Karpas-422 (cell line): ENCODE results near the gene CLHC1. TPM values are rescaled to one million over a fixed set of nuclear protein-coding genes. Genes with fewer than 3 reads are reported as not detected.
A peak's percentile ranks its signal among the peaks of the same experiment; 100 is the strongest.

Experiments used
- DNase-seq: peaks from one replicate; pipeline ENCODE4 v3.0.0-alpha.2; 2015
- H2AFZ ChIP-seq: fragments of 200-600 bp; sonication (generic); 2 replicates; pipeline ENCODE4 v1.6.1; 2014; ENCODE audit warnings: antibody characterized with exemption, low read length, mixed read lengths
- H3K27ac ChIP-seq: fragments of 200-600 bp; sonication (generic); 2 replicates; pipeline ENCODE4 v1.5.1; 2014; ENCODE audit warnings: mild to moderate bottlenecking, low read length, moderate library complexity
- H3K27me3 ChIP-seq: fragments of 200-600 bp; sonication (generic); 2 replicates; pipeline ENCODE4 v1.6.1; 2014; ENCODE audit warnings: low read length, mixed read lengths
- H3K36me3 ChIP-seq: fragments of 200-600 bp; sonication (generic); 2 replicates; pipeline ENCODE4 v1.6.1; 2014; ENCODE audit warnings: low read length, mixed read lengths; ENCODE audit not compliant: insufficient read depth
- H3K4me1 ChIP-seq: fragments of 200-600 bp; sonication (generic); 2 replicates; pipeline ENCODE4 v1.6.1; 2014; ENCODE audit warnings: mild to moderate bottlenecking, low read length, mixed read lengths
- H3K4me2 ChIP-seq: fragments of 200-600 bp; sonication (generic); 2 replicates; pipeline ENCODE4 v1.6.1; 2014; ENCODE audit warnings: low read length, low read depth, mild to moderate bottlenecking; ENCODE audit not compliant: poor library complexity, severe bottlenecking
- H3K4me3 ChIP-seq: fragments of 200-600 bp; sonication (generic); 2 replicates; pipeline ENCODE4 v1.5.1; 2014; ENCODE audit warnings: mild to moderate bottlenecking, antibody characterized with exemption, low read length, mixed read lengths
- H3K79me2 ChIP-seq: fragments of 200-600 bp; sonication (generic); 2 replicates; pipeline ENCODE4 v1.6.1; 2014; ENCODE audit warnings: mild to moderate bottlenecking, low read length, mixed read lengths
- H3K9ac ChIP-seq: fragments of 200-600 bp; sonication (generic); 2 replicates; pipeline ENCODE4 v1.6.0; 2014; ENCODE audit warnings: low read length
- H3K9me2 ChIP-seq: fragments of 200-600 bp; sonication (generic), shearing (Covaris generic); replicated peaks from 2 replicates; pipeline ENCODE4 v1.6.0; 2014; ENCODE audit warnings: mild to moderate bottlenecking, low read length, moderate library complexity; ENCODE audit not compliant: insufficient read depth
- H3K9me3 ChIP-seq: fragments of 300-700, 200-600 bp; sonication (generic); 2 replicates; pipeline ENCODE4 v1.6.1; 2014; ENCODE audit warnings: low read length, mixed read lengths
- H4K20me1 ChIP-seq: fragments of 200-600 bp; sonication (generic); 2 replicates; pipeline ENCODE4 v1.6.1; 2014; ENCODE audit warnings: mild to moderate bottlenecking, antibody characterized with exemption, low read length, low read depth; ENCODE audit not compliant: insufficient read depth
- total RNA-seq: library from RNA; depleted of rRNA; stranded (reverse); fragments of >200 nt; shearing (Covaris generic); gene quantifications from 2 replicates; pipeline ENCODE4 v1.2.3, GENCODE V29; 2014; ENCODE audit warnings: low replicate concordance

CLHC1 gene
- total RNA-seq, 1 experiment from 2014 or later = 12.1 TPM

DNA sequence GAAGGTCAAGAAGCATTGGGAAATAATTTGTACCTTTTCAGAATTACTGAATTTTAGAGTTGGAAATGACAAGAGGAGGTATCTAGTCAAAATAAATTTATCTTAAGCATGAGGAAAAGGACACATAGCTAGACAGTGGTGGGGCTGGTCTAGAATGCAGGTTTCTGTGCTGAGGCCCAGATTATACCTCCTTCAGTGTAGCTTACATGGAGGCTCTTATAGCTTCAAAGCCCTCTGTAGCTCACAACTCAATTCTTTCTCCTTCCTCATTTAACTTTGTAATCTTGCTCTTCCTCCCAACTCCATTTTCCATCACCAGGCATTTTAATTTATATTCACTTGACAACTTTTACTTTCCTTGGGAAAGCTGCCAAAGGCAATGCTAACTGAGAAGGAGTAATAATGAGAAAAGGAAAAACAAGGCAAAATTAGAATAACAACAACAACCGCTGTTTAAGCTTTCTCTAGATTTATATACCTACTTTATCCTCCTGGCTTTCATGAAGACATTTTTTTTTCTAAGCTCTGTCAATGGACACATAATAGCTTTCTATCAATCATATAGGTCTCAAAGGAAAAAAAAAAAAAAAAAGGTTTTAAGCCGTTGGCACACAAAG is 58.5 kb downstream of the CLHC1 start:
- Histone ChIP-seq H3K4me2 (peak overlapping the region; percentile 54), H2AFZ (peak overlapping the region; percentile 69), H3K4me1 (peaks cover 34% of the 10 kb centered on the region), H3K79me2 (no peaks in the 10 kb centered on the region), H4K20me1 (no peaks in the 10 kb centered on the region), H3K4me3 (no peak overlapping the region), H3K36me3 (no peaks in the 10 kb centered on the region), H3K9ac (no peak overlapping the region), H3K9me3 (no peaks in the 10 kb centered on the region), H3K27ac (no peak overlapping the region; the same call in 1 of the 2 replicates), H3K9me2 (no peaks in the 10 kb centered on the region), H3K27me3 (no peaks in the 10 kb centered on the region)
- DNase-seq = no peak

DNA sequence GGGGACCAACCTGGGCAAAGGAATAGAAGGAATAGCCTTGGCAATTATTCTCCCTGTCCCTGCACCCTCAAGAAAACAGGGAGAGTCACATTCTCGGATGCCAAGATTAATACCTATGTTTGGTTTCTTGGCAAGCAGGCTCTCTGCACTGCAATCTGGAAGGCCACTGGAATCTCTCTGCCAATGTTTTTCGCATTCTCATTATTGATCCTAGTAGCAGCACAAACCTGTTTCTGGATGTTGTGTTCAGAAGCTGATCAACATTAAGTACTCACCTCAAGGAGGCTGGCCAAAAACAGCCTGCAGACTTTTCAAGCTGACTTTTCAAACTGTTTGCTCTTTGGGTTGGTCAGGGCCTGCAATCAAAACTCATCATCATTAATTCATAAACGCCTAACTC is 62.2 kb downstream of the CLHC1 start:
- Histone ChIP-seq H3K36me3 (no peaks in the 10 kb centered on the region), H3K4me2 (no peak overlapping the region), H4K20me1 (no peaks in the 10 kb centered on the region), H3K9ac (no peak overlapping the region), H3K4me1 (peaks cover 23% of the 10 kb centered on the region), H3K27ac (no peak overlapping the region), H3K27me3 (no peaks in the 10 kb centered on the region), H3K4me3 (no peak overlapping the region), H3K9me3 (no peaks in the 10 kb centered on the region), H3K79me2 (no peaks in the 10 kb centered on the region), H3K9me2 (no peaks in the 10 kb centered on the region), H2AFZ (no peak overlapping the region)
- DNase-seq = no peak

DNA sequence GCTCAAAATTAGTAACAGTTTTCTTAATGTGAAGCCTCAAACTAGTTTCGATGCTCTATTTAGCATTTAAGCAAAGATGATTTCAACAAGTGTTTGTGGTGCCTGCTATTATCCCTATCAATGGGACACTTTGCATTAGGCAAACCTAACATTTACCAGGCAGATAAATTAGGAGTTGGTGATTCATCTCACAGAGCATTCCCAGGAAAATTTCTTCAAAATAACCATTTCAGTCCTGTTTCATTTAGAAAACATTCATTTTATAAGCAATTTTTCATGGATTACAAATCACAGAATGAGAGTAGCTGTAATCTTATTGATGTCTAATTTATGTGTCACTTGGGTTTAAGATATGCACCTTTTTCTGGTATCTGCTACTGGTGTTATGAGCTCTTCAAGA is 62.7 kb downstream of the CLHC1 start:
- H3K4me2 ChIP-seq = no peak overlapping the region
- peaks cover 21% of the 10 kb centered on the region for H3K4me1 ChIP-seq
- no peaks in the 10 kb centered on the region for H3K9me3 ChIP-seq
- no peaks in the 10 kb centered on the region for H3K36me3 ChIP-seq
- H3K27me3 ChIP-seq = no peaks in the 10 kb centered on the region
- no peaks in the 10 kb centered on the region for H3K79me2 ChIP-seq
- H3K4me3 ChIP-seq = no peak overlapping the region
- no peak for DNase-seq
- H2AFZ ChIP-seq = no peak overlapping the region
- no peak overlapping the region for H3K27ac ChIP-seq
- no peaks in the 10 kb centered on the region for H3K9me2 ChIP-seq
- no peaks in the 10 kb centered on the region for H4K20me1 ChIP-seq
- no peak overlapping the region for H3K9ac ChIP-seq

DNA sequence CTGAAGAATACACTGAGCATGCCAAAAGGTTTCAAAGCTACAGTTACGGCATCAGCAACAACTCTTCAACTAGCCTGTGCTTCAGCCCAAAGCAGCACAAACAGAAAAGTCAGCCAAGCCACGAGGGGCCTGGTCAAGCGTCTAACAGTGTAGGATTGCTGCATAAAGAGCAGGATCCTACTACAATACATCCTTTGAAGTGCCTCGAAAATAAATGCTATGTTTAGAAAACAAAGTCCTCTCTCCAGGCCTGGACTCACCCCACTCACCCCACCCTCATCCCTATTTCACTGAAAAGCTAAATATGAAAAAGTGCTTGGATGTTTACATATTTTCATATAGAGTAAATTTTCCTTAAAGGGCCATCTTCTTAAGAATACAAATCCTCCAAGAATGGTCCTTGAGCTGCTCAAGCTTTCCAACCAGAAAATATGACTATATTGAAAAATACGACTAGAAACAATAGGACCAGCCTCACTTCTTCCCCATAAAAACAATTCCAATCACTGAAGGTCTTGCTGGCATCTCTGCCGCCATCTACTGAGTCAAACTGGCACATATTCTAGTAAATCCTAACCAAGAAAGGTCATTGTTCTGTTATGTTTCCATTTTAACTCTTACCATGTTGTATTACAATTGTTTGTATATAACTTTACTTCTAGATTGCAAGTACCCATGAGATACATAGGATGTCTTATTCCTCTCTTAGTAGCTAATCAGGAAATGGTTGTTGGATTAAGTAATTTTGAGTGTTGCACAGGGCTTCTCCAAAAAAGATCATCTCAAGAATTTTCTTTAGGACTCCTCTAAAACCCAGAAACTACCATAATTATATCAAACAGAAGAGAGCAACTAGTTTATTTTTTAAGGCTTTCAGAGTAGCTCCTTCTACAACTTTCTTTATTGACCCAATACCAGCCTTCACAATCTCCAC is 63.6 kb downstream of the CLHC1 start:
- Histone ChIP-seq H3K4me1 (peaks cover 16% of the 10 kb centered on the region), H3K9ac (no peak overlapping the region), H3K79me2 (no peaks in the 10 kb centered on the region), H3K4me2 (no peak overlapping the region), H3K9me3 (no peaks in the 10 kb centered on the region), H2AFZ (no peak overlapping the region), H3K27me3 (no peaks in the 10 kb centered on the region), H3K27ac (no peak overlapping the region), H3K4me3 (no peak overlapping the region), H4K20me1 (no peaks in the 10 kb centered on the region), H3K9me2 (no peaks in the 10 kb centered on the region), H3K36me3 (no peaks in the 10 kb centered on the region)
- DNase-seq = peak; percentile 82

DNA sequence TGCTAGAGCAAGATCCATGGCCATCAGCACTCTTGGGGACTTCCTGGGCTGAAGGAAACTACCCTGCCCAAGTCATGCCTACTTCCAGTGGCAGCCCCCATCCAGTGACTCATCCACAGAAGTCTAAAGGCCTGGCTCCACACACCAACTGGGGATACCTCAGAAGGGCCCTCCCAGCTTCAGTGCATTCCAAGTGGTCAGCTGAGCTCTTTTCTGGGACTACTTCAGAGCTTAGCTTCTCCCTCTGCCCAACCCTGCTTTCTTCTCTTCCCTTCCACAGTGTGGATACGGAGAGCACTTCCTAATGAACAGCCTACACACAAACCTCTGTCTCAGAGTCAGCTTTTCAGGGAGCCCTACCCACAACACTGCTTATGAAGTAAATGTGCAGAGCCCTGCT is 66.5 kb downstream of the CLHC1 start:
- Histone ChIP-seq H3K27me3 (no peaks in the 10 kb centered on the region), H2AFZ (no peak overlapping the region), H3K79me2 (no peaks in the 10 kb centered on the region), H3K4me1 (peaks cover 14% of the 10 kb centered on the region), H3K4me2 (no peak overlapping the region), H3K9me3 (no peaks in the 10 kb centered on the region), H3K4me3 (no peak overlapping the region), H3K9me2 (no peaks in the 10 kb centered on the region), H3K36me3 (no peaks in the 10 kb centered on the region), H4K20me1 (no peaks in the 10 kb centered on the region), H3K27ac (no peak overlapping the region), H3K9ac (no peak overlapping the region)
- no peak for DNase-seq

DNA sequence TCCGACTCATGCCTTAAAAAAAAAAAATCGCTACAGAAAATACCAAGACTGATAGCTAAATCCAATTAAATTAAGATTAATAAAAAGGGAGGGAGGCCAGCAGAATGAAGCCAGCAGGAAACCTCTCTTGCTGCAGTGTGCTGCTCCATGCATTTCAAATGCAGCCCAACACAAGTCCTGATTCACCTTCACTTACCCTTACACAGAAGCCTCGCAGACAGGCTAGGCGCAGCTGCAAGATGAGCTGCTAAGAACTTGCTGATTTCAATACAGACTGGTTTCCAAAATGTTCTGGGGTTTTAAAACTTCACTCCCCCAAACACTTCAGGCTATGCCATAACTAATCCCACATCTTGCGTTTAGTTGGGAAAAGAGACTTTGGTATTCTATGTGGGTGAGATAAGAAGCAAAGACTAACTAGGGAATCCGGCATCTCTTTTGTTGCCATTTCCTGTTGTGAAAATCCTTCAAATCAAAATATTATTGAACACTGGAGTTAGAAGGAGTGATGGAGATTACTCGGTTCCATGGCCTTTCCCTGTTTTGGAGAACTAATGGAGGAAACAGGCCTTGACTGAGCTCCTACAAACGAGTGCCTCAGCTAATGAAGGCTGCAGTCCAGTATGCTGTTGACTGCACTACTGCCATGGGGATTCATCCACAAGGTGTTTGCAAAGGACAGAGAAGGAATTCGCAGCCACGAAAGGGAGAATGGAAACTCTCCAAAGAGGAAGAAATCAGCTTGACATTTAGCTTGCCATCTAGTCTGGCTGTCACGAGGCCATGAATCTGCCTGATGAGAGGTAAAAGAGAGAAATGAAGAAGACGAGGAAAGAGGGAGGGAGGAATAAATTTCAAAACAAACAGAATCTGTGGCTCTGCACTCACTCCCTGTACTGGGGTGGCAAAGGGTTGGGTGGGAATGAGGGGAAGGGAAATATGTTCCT is 67.3 kb downstream of the CLHC1 start:
- H3K4me3 ChIP-seq = no peak overlapping the region
- no peak overlapping the region for H3K4me2 ChIP-seq
- no peaks in the 10 kb centered on the region for H3K27me3 ChIP-seq
- no peaks in the 10 kb centered on the region for H3K36me3 ChIP-seq
- no peaks in the 10 kb centered on the region for H3K9me2 ChIP-seq
- no peaks in the 10 kb centered on the region for H3K9me3 ChIP-seq
- no peaks in the 10 kb centered on the region for H3K79me2 ChIP-seq
- DNase-seq = no peak
- H3K27ac ChIP-seq = no peak overlapping the region
- H2AFZ ChIP-seq = no peak overlapping the region
- H4K20me1 ChIP-seq = no peaks in the 10 kb centered on the region
- H3K4me1 ChIP-seq = peaks cover 16% of the 10 kb centered on the region
- no peak overlapping the region for H3K9ac ChIP-seq

DNA sequence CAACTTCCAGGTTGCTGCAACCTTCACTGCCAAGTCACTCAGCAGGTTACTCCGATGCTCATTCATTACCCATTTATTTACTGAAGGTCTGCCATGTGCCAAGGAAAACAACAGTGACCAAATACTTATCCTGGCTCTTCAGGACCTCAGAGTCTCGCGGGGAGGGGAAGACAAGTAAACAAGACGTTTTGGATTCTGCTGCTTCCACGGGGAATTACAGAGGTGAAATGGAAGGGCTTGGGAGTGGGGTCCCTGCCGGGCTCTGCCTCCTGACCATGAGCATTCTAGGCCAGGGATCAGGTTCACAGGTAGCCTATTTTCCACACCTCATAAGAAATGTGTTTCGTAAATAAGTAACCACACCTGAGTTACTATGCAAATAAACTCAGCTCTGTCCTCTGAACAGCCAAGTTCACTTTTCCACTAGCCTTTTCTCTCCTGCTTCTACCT is 68.1 kb downstream of the CLHC1 start:
- Histone ChIP-seq H4K20me1 (no peaks in the 10 kb centered on the region), H3K36me3 (no peaks in the 10 kb centered on the region), H3K9me2 (no peaks in the 10 kb centered on the region), H3K79me2 (no peaks in the 10 kb centered on the region), H3K9me3 (no peaks in the 10 kb centered on the region), H2AFZ (no peak overlapping the region), H3K4me1 (peaks cover 23% of the 10 kb centered on the region), H3K9ac (no peak overlapping the region), H3K27me3 (no peaks in the 10 kb centered on the region), H3K4me3 (no peak overlapping the region), H3K27ac (no peak overlapping the region), H3K4me2 (no peak overlapping the region)
- no peak for DNase-seq
